Colonic mucosa (tissue), 4 donors: ENCODE measurements around the gene INPPL1. TPM values are rescaled to one million over a fixed set of nuclear protein-coding genes. Genes with fewer than 3 reads are reported as not detected.
"Not testable (repeated sequence)": the region's sequence is repeated elsewhere in the genome, so short reads cannot be mapped to it uniquely, and the experiment has no call there.

Source experiments
- DNase-seq: peaks from one replicate; pipeline ENCODE4 v3.0.0-alpha.2; 2020
- H3K27ac ChIP-seq: fragments of 200-600 bp; one replicate; pipeline ENCODE4 v1.8.0; 2021
- H3K27me3 ChIP-seq: fragments of 200-600 bp; one replicate; pipeline ENCODE4 v1.8.0; 2021
- H3K36me3 ChIP-seq: fragments of 200-600 bp; one replicate; pipeline ENCODE4 v1.8.0; 2021
- H3K4me1 ChIP-seq: fragments of 200-600 bp; one replicate; pipeline ENCODE4 v1.8.0; 2021; ENCODE audit warnings: mild to moderate bottlenecking
- H3K4me3 ChIP-seq: fragments of 200-600 bp; one replicate; pipeline ENCODE4 v1.8.0; 2021
- H3K9ac ChIP-seq, 2 donors: one replicate each; pipeline ENCODE4 v1.7.0; 2013; ENCODE audit warnings: control low read depth in 2 of 2, low read depth in 2 of 2, low read length in 2 of 2
- H3K9me3 ChIP-seq: fragments of 200-600 bp; one replicate; pipeline ENCODE4 v1.8.0; 2021
- CTCF ChIP-seq: fragments of 200-600 bp; IDR thresholded peaks from one replicate; pipeline ENCODE4 v1.8.0; 2022; ENCODE audit warnings: antibody characterized with exemption, mild to moderate bottlenecking
- intact Hi-C: fragments of 100-400 bp; cut with DNase I; formaldehyde crosslinking; loops from one replicate; pipeline ENCODE4 v1.14.1; 2022
- total RNA-seq, 2 donors: library from RNA; stranded (reverse); fragmentation: NEBNext Ultra II Directional in 1 of 2; extraction: Animal tissue kit (Norgen Biotek cat#: 25700) in 1 of 2; gene quantifications; one replicate each; pipeline ENCODE4 v1.2.1, GENCODE V29; 2021
- donor health status: healthy.
- donor health status: DM: no; HTN: no; CAD: no.
- donor health status: DM: no; HTN: no; CAD: no.

Gene INPPL1
- total RNA-seq, 2 donors from 2014 or later, result 120 to 166 TPM

- DNase-seq, result no peak
- no peak overlapping the region for H3K27ac ChIP-seq
- no peak for TF ChIP-seq CTCF
- no peak overlapping the region for H3K4me3 ChIP-seq
- no peaks in the 10 kb centered on the region for H3K27me3 ChIP-seq
- no peaks in the 10 kb centered on the region for H3K4me1 ChIP-seq
- H3K36me3 ChIP-seq, result no peaks in the 10 kb centered on the region
- no peak overlapping the region for H3K9ac ChIP-seq
- H3K9me3 ChIP-seq, result no peaks in the 10 kb centered on the region
- intact Hi-C loops, result no loop called here
Observed at GRCh38 chr11:72257570-72257969, 33.0 kb downstream of the INPPL1 start.

- H3K36me3 ChIP-seq, result no peaks in the 10 kb centered on the region
- intact Hi-C loops, result no loop called here
- no peaks in the 10 kb centered on the region for H3K27me3 ChIP-seq
- H3K27ac ChIP-seq, result no peak overlapping the region
- no peak for DNase-seq
- no peak overlapping the region for H3K9ac ChIP-seq
- no peaks in the 10 kb centered on the region for H3K4me1 ChIP-seq
- H3K9me3 ChIP-seq, result no peaks in the 10 kb centered on the region
- no peak overlapping the region for H3K4me3 ChIP-seq
- TF ChIP-seq CTCF, result no peak
Observed at GRCh38 chr11:72259490-72259889, 34.9 kb downstream of the INPPL1 start.

- H3K27me3 ChIP-seq, result no peaks in the 10 kb centered on the region
- H3K4me1 ChIP-seq, result no peaks in the 10 kb centered on the region
- no peak for TF ChIP-seq CTCF
- H3K9me3 ChIP-seq, result no peaks in the 10 kb centered on the region
- H3K9ac ChIP-seq, result no peak overlapping the region
- no peak overlapping the region for H3K4me3 ChIP-seq
- no peak overlapping the region for H3K27ac ChIP-seq
- DNase-seq, result no peak
- H3K36me3 ChIP-seq, result no peaks in the 10 kb centered on the region
- intact Hi-C loops, result no loop called here
Observed at GRCh38 chr11:72260574-72260973, 36.0 kb downstream of the INPPL1 start.

- Histone ChIP-seq H3K4me3 (no peak overlapping the region), H3K27ac (no peak overlapping the region), H3K27me3 (no peaks in the 10 kb centered on the region), H3K9me3 (no peaks in the 10 kb centered on the region), H3K4me1 (no peaks in the 10 kb centered on the region), H3K36me3 (no peaks in the 10 kb centered on the region), H3K9ac (no peak overlapping the region)
- no peak for DNase-seq
- intact Hi-C loops, result no loop called here
- no peak for TF ChIP-seq CTCF
Observed at GRCh38 chr11:72263361-72263760, 38.8 kb downstream of the INPPL1 start.

- TF ChIP-seq CTCF, result no peak
- no peak overlapping the region for H3K27ac ChIP-seq
- no peaks in the 10 kb centered on the region for H3K4me1 ChIP-seq
- H3K9ac ChIP-seq, result no peak overlapping the region
- no peaks in the 10 kb centered on the region for H3K9me3 ChIP-seq
- H3K36me3 ChIP-seq, result no peaks in the 10 kb centered on the region
- no peak for DNase-seq
- intact Hi-C loops, result no loop called here
- H3K4me3 ChIP-seq, result no peak overlapping the region
- no peaks in the 10 kb centered on the region for H3K27me3 ChIP-seq
Observed at GRCh38 chr11:72265951-72266350, 41.4 kb downstream of the INPPL1 start.

- H3K27me3 ChIP-seq, H3K36me3 ChIP-seq, H3K27ac ChIP-seq, H3K9ac ChIP-seq, H3K4me3 ChIP-seq, H3K9me3 ChIP-seq, DNase-seq, intact Hi-C loops, H3K4me1 ChIP-seq: not testable (repeated sequence)
Observed at GRCh38 chr11:72266960-72267359, 42.4 kb downstream of the INPPL1 start.
